Inflammatory macrophage treated with lipopolysaccharide for 4 hours (primary cell): Measurements from ENCODE around the gene MTCL3.
"Not testable (repeated sequence)": the region's sequence is repeated elsewhere in the genome, so short reads cannot be mapped to it uniquely, and the experiment has no call there.

Source experiments
- DNase-seq: peaks from one replicate; pipeline ENCODE4 v3.0.0-alpha.2; 2020

MTCL3 gene

GRCh38 chr6:127464881-127465459 is 54.2 kb downstream of the MTCL3 start:
- DNase-seq, result peak; percentile 66

DNA sequence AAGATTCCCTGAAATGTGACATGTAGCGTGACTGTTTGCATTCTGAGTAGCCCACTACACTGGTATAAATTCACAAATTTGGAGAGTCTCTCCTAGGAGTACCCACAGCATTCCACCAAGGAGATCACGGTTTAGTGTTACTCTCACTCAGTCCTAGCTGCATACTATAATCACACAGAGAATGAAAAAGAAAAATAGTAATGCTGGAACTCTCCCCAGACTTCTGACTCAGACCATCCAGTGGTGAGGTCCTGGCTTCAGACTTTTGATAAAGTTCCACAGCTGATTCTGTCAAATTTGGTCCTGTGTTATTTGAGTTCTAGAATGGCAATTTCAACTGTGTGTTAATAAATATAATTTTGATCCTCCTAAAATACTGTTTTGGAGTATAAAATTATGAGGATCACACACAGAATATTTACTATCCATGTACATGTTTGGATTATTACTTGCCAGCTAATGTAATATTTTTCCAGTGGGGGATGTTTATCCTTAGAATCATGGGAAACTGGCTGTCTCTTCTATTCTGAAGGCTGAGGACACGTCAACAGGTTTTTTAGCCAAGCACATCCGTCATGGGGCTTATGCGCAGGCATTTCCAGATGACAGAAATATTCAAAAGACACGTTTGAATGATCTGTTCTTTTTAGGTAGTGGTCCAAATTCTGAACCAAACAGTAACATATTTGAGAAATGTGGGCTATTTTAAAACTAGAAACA is 54.8 kb downstream of the MTCL3 start:
- DNase-seq, result no peak

GRCh38 chr6:127463056-127463455 is 56.1 kb downstream of the MTCL3 start:
- DNase-seq, result no peak

GRCh38 chr6:127462376-127462775 is 56.8 kb downstream of the MTCL3 start:
- DNase-seq, result no peak

GRCh38 chr6:127460465-127460864 is 58.7 kb downstream of the MTCL3 start:
- DNase-seq, result no peak

DNA sequence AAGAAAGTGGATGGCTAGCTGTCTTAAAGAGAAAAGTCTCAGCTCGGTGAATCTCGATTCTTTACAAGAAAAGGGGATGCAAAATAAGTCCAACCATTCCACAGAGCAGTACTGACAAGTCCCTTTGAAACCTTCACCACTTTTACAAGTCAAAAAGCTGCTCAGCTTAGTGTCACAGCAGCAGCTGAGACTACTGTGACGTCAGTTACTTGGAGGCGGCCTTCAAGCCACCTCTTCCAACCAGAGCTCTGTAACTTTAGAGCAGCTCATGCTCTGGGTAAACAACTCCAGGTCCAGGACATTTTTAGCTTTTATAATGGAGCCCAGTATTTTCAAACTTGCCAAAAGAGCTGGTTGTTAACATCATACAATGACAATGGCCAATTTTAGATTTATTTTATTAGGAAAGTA is 59.9 kb downstream of the MTCL3 start, which contains the start of gene KIAA0408:
KIAA0408 (minus strand) TSS at position 159 of the 411 bp plus-strand sequence. CDS start 5,408 bp downstream, outside the sequence.
- no peak for DNase-seq

DNA sequence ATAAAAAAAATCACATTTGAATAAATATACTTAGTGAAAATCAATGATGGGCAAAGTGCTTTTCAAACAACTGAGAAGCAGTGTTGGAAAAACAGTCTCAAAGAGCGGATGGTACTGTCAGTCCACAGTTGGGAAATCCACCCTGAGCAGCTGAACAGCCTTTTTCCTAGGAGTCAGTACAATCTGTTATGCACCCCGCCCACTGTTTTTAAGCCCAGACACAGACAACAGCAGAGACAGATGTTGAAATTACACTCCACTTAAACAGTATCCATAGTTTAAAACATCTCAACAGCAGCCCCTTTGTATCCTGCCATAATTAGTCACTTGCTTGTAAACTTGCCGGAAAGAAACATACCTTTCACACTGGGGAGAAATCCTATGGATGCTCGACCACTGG is 60.3 kb downstream of the MTCL3 start:
- DNase-seq, result peak; percentile 57

GRCh38 chr6:127458222-127458621 is 60.9 kb downstream of the MTCL3 start:
- DNase-seq, result no peak

DNA sequence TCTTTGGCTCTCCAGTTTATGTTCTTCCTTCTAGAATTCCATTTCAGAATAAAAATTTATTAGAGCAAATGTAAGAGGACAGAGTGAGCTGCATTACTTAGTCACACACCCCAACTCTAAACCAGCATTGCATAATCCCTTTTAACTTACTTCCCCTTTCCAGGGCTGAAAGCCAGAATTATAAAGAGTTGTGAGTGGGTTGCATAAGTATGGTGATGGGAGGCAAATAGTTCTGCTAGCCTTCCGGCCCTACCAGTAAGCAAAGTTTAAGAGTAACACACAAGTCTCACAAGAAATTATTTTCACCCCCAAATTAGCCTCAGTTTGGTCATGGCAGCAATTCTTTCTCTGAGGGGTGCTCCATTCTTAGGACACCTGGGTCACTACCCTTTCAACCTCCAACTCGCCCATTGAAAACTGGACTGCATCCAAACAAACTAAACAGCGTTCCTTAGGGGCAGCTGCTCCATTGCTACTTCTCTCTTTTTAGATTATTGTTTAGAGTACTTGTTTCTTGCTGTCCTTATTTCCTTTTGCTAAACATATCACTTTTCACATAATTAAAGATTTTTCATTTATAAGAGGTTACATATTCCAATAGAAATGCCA is 61.6 kb downstream of the MTCL3 start:
- DNase-seq, result peak; percentile 95

GRCh38 chr6:127456465-127456864 is 62.7 kb downstream of the MTCL3 start:
- DNase-seq, result no peak

DNA sequence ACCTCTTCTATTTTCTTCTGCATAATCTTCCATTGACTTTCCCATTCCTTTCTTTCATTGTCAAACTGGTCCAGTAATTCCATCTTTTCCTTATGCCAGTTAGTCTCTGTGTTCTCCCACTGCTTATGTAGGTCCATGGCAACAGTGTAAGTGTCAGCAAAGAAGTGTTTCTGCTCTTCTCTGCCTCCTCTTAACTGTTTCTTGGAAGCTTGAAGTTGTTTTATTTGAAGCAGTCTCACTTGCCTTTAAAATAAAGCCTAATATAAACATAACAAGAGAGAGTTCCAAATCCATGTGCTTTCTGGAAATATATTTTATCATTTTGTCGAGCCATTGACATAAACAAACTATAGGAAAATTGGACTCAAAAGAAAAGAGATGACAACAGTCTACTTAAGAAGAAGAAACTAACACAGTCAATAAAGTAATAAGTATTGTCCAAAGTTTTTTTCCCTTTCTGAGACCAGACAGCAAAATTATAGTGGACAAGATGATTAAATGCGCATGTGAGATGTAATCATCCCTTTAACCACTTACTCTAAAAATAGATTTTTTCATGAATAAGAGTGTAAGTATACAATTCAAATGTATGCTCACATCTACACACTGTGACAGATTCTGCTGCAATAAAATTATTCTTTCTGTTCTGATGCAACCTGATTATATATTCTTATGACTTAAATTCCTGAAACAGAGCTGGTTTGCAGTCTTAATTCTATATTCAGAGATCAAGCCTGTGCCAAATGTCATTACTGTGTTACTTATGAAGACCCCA is 65.1 kb downstream of the MTCL3 start:
- DNase-seq, result no peak

- DNase-seq, result no peak
Observed at GRCh38 chr6:127452803-127453202, 66.3 kb downstream of the MTCL3 start.

GRCh38 chr6:127451388-127451787 is 67.7 kb downstream of the MTCL3 start:
- no peak for DNase-seq

DNA sequence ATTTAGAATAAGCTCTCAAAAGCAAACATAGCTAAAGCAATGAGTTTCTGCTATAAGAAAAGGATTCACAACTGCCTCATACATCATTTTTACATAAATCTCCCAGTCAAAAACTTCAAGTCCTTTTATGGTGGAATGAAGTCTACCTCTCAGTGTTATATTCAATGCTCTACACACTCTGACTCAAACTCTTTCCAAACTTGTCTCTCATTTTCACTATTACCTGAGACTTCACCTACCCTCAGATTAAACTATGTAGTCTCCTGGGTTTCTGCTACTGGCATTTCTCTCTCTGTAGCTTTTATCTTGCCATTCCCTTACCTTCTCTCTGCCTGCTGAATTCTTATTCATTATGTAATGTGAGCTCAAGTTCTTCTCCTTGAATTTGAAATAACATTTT is 71.4 kb downstream of the MTCL3 start:
- DNase-seq, result no peak

DNA sequence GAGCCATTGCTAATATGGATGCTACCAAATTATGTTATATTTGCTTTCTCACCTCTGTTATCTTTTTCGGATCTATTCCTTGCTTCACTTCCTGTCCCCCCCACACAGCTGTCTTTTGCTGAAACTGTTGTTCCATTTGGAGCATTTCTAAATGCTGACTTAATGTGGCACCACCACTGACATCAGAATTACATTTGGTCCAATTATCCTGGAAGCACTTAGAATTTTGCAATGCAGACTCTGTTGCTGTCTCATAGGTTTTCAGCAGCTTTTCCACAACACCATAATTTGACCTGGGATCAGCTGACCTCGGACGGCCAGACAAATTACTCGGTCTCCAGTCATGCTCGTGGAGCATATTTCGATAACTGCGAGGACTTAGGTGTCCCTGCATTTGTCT is 72.8 kb downstream of the MTCL3 start:
- peak; percentile 18 for DNase-seq

GRCh38 chr6:127441881-127442280 is 77.3 kb downstream of the MTCL3 start:
- DNase-seq, result no peak

GRCh38 chr6:127439718-127440117 is 79.4 kb downstream of the MTCL3 start:
- no peak for DNase-seq

DNA sequence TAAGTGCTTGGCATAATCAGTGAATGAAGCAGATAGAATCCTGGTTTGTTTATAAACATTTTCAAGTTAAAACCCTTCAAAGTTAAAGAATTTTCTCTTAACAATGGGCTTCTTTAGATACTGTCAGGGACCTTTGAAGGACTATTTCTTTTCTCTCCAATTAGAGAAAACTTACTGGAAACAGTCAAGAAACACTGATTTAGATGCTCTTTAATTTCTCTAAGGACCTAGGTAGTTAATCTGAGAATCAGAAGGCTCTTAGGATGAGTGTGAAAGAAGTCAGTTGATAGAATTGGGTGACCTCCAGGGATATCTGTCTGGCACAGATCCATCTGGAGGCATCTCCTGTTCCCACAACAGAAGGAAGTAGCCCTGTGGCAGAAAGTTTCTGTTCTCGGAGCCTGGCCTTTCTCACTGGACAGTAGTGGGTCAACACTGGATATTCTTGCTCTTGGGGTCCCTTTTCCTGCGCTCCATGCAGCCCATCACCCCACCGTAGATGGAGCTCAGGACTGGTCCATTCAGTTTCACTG is 82.5 kb downstream of the MTCL3 start:
- no peak for DNase-seq

GRCh38 chr6:127435626-127436220 is 83.4 kb downstream of the MTCL3 start:
- no peak for DNase-seq

GRCh38 chr6:127434651-127435050 is 84.5 kb downstream of the MTCL3 start:
- DNase-seq, result peak; percentile 38

- not testable (repeated sequence) for DNase-seq
Observed at GRCh38 chr6:127428562-127428961, 90.6 kb downstream of the MTCL3 start.

DNA sequence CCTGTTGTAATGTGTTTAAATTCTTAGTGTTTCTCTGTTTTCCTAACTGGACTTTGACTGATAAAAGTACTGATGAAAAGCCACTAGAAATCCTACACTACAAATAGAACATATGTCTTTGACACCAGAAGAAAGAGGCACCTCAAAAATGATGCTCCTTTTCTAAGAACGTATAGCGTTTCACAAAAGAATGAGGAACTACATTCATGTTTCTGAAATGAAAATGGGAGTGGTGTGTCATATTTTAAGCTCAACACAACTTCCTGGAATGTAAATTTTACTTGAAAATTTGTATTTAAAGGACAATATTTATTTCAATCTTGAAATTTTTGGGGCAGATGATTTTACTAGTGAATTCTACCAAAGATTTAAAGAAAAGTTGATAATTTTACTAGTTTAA is 95.2 kb downstream of the MTCL3 start:
- DNase-seq, result peak; percentile 59
